RWPE2 (cell line): ENCODE data around the gene CRKL.
A peak's percentile ranks its signal among the peaks of the same experiment; 100 is the strongest.

Source experiments
- ATAC-seq: fragments of 200-7000 bp; cut with Tn5 transposase; 3 replicates; pipeline ENCODE4 v1.9.1; 2021; ENCODE audit warnings: low read depth
- DNase-seq: peaks from one replicate; pipeline ENCODE4 v3.0.0-alpha.2; 2020; ENCODE audit warnings: low spot score
- H3K27ac ChIP-seq: fragments of 450-650 bp; 2 replicates; pipeline ENCODE4 v1.5.1; 2017; ENCODE audit warnings: mild to moderate bottlenecking; ENCODE audit not compliant: poor library complexity, severe bottlenecking
- H3K27me3 ChIP-seq: fragments of 250-450 bp; sonication (Bioruptor Pico); 2 replicates; pipeline ENCODE4 v1.5.1; 2021; ENCODE audit warnings: mild to moderate bottlenecking, moderate library complexity; ENCODE audit not compliant: insufficient read depth, poor library complexity, severe bottlenecking
- H3K36me3 ChIP-seq: fragments of 250-450 bp; sonication (Bioruptor Pico); 2 replicates; pipeline ENCODE4 v1.5.1; 2020; ENCODE audit warnings: low read depth, mild to moderate bottlenecking, moderate library complexity
- H3K4me1 ChIP-seq: fragments of 250-450 bp; sonication (Bioruptor Pico); 2 replicates; pipeline ENCODE4 v1.5.1; 2021; ENCODE audit warnings: mild to moderate bottlenecking, moderate library complexity; ENCODE audit not compliant: insufficient read depth, poor library complexity, severe bottlenecking
- H3K4me3 ChIP-seq: fragments of 250-450 bp; sonication (Bioruptor Pico); 2 replicates; pipeline ENCODE4 v1.5.1; 2021; ENCODE audit warnings: mild to moderate bottlenecking, moderate library complexity; ENCODE audit not compliant: severe bottlenecking
- H3K9me3 ChIP-seq: fragments of 250-450 bp; sonication (Bioruptor Pico); 2 replicates; pipeline ENCODE4 v1.5.1; 2021; ENCODE audit warnings: mild to moderate bottlenecking, moderate library complexity; ENCODE audit not compliant: severe bottlenecking
- CTCF ChIP-seq: fragments of 450-650 bp; IDR thresholded peaks from one replicate; pipeline ENCODE4 v1.5.1; 2017; ENCODE audit warnings: mild to moderate bottlenecking, moderate library complexity; ENCODE audit not compliant: poor library complexity, severe bottlenecking

Gene CRKL

DNA sequence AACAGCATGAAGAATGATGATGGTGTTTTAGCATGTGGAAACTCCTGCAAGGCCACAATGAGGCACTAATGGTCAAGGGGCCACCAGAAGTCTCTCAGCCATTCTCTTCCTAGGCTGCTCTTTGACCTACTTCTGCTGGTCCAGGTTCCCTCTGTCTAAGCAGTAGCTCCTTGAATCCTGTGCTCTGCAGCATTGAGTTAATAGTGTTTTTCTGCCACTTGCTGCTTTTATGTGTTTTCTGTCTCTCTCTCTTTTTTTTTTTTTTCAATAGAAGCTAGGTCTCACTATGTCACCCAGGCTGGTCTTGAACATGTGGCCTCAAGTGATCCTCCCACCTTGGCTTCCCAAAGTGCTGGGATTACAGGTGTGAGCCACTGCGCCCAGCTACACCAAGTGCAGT, 29.8 kb downstream of the CRKL start:
- no peak for TF ChIP-seq CTCF
- Histone ChIP-seq H3K4me3 (no peak overlapping the region), H3K4me1 (peaks cover 40% of the 10 kb centered on the region), H3K9me3 (no peaks in the 10 kb centered on the region), H3K27ac (peak overlapping the region; percentile 81), H3K36me3 (peaks cover 40% of the 10 kb centered on the region), H3K27me3 (no peaks in the 10 kb centered on the region)
- DNase-seq (no peak), ATAC-seq (no peak)

DNA sequence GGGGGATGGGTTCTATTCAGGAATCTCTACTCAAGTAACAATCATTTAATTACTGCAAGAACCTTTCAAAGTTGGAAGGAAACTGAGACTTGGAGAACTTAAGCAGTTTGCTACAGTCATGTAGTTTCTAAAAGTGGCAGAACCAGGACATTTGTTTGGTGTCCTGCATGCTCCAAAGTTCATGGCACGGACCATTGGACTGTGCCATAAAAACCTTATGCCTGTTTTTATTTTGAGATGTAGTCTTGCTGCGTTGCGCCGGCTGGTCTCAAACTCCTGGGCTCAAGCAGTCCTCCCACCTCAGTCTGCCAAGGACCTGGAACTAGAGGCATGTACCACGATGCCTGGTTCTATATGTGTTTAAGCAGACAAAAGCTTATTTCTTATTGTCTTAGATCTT, 31.2 kb downstream of the CRKL start:
- no peaks in the 10 kb centered on the region for H3K27me3 ChIP-seq
- peaks cover 51% of the 10 kb centered on the region for H3K36me3 ChIP-seq
- no peak overlapping the region for H3K27ac ChIP-seq
- no peak for TF ChIP-seq CTCF
- no peak for DNase-seq
- H3K4me1 ChIP-seq = peaks cover 48% of the 10 kb centered on the region
- no peaks in the 10 kb centered on the region for H3K9me3 ChIP-seq
- H3K4me3 ChIP-seq = no peak overlapping the region
- no peak for ATAC-seq

GRCh38 chr22:20948989-20949388, 31.8 kb downstream of the CRKL start:
- peaks cover 52% of the 10 kb centered on the region for H3K4me1 ChIP-seq
- DNase-seq (no peak), ATAC-seq (no peak)
- H3K9me3 ChIP-seq = no peaks in the 10 kb centered on the region
- no peaks in the 10 kb centered on the region for H3K27me3 ChIP-seq
- H3K36me3 ChIP-seq = peaks cover 55% of the 10 kb centered on the region
- no peak overlapping the region for H3K4me3 ChIP-seq
- H3K27ac ChIP-seq = no peak overlapping the region
- no peak for TF ChIP-seq CTCF

DNA sequence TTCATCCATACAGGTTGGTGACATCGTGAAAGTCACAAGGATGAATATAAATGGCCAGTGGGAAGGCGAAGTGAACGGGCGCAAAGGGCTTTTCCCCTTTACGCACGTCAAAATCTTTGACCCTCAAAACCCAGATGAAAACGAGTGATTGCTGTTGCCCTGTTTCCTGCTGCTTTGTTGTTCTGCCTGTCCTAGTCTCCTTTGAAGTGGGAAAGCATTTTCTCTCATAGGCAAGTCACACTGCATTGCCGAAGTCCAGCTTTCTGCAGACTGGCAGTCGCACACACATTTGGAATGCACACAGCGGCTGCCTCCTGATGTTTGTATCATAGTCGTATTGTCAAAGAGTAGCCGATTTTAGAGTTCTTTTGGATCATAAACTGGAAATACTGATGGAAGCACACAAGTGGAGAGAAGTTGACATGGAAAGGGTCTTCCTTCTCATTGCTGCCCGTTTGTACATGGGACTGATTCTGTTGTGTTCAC, 32.5 kb downstream of the CRKL start:
- TF ChIP-seq CTCF = no peak
- ATAC-seq (no peak), DNase-seq (no peak)
- no peaks in the 10 kb centered on the region for H3K9me3 ChIP-seq
- H3K27ac ChIP-seq = peak overlapping the region; percentile 85
- H3K4me3 ChIP-seq = no peak overlapping the region
- H3K4me1 ChIP-seq = peaks cover 54% of the 10 kb centered on the region
- H3K27me3 ChIP-seq = no peaks in the 10 kb centered on the region
- peaks cover 62% of the 10 kb centered on the region for H3K36me3 ChIP-seq

GRCh38 chr22:20951151-20951931, 34.1 kb downstream of the CRKL start:
- H3K36me3 ChIP-seq = peaks cover 63% of the 10 kb centered on the region
- DNase-seq (no peak), ATAC-seq (no peak)
- no peaks in the 10 kb centered on the region for H3K9me3 ChIP-seq
- no peaks in the 10 kb centered on the region for H3K27me3 ChIP-seq
- H3K4me3 ChIP-seq = no peak overlapping the region
- H3K27ac ChIP-seq = peak overlapping the region; percentile 85
- peaks cover 46% of the 10 kb centered on the region for H3K4me1 ChIP-seq
- no peak for TF ChIP-seq CTCF
